ENCODE data around the gene PCMT1.
"Not testable (repeated sequence)": the region's sequence is repeated elsewhere in the genome, so short reads cannot be mapped to it uniquely, and the experiment has no call there.

The PCMT1 gene

GRCh38 chr6:149751239-149751638, 1.7 kb downstream of the PCMT1 start:
- DNase-seq = no peak

GRCh38 chr6:149751920-149752319, 2.4 kb downstream of the PCMT1 start:
- DNase-seq = not testable (repeated sequence)

- no peak for DNase-seq
Measured at GRCh38 chr6:149752600-149753373, 3.2 kb downstream of the PCMT1 start.

GRCh38 chr6:149753374-149753637, 3.8 kb downstream of the PCMT1 start:
- not testable (repeated sequence) for DNase-seq

GRCh38 chr6:149754548-149754947, 5.0 kb downstream of the PCMT1 start:
- no peak for DNase-seq

GRCh38 chr6:149755300-149756260, 6.0 kb downstream of the PCMT1 start:
- DNase-seq = no peak

- DNase-seq = no peak
Measured at GRCh38 chr6:149756261-149756636, 6.7 kb downstream of the PCMT1 start.

- DNase-seq = no peak
Measured at GRCh38 chr6:149761438-149761837, 11.9 kb downstream of the PCMT1 start.

- no peak for DNase-seq
Measured at GRCh38 chr6:149763866-149764265, 14.3 kb downstream of the PCMT1 start.

- no peak for DNase-seq
Measured at GRCh38 chr6:149766156-149766769, 16.7 kb downstream of the PCMT1 start.

- no peak for DNase-seq
Measured at GRCh38 chr6:149769676-149770075, 20.1 kb downstream of the PCMT1 start.

GRCh38 chr6:149771185-149771584, 21.6 kb downstream of the PCMT1 start:
- DNase-seq = no peak

- no peak for DNase-seq
Measured at GRCh38 chr6:149771925-149772324, 22.4 kb downstream of the PCMT1 start.

- no peak for DNase-seq
Measured at GRCh38 chr6:149777624-149778023, 28.1 kb downstream of the PCMT1 start.

- no peak for DNase-seq
Measured at GRCh38 chr6:149779644-149779963, 30.1 kb downstream of the PCMT1 start.

- DNase-seq = no peak
Measured at GRCh38 chr6:149781715-149782114, 32.2 kb downstream of the PCMT1 start.

- DNase-seq = no peak
Measured at GRCh38 chr6:149782337-149782736, 32.8 kb downstream of the PCMT1 start.

GRCh38 chr6:149783551-149783950, 34.0 kb downstream of the PCMT1 start:
- DNase-seq = no peak

GRCh38 chr6:149806127-149806526, 56.6 kb downstream of the PCMT1 start:
- no peak for DNase-seq

- DNase-seq = no peak
Measured at GRCh38 chr6:149809798-149810197, 60.3 kb downstream of the PCMT1 start.

GRCh38 chr6:149813351-149813750, 63.8 kb downstream of the PCMT1 start:
- no peak for DNase-seq

GRCh38 chr6:149815788-149816187, 66.2 kb downstream of the PCMT1 start:
- no peak for DNase-seq

- no peak for DNase-seq
Measured at GRCh38 chr6:149820506-149820905, 71.0 kb downstream of the PCMT1 start.

GRCh38 chr6:149821492-149821891, 72.0 kb downstream of the PCMT1 start:
- DNase-seq = no peak

Data from stimulated activated CD4-positive, alpha-beta T cell treated with anti-CD3 and anti-CD28 coated beads, Interleukin-2, amount 100 ng/mL, for 48 hours (primary cell).